Prostate gland (tissue), 2 donors: ENCODE data around the gene RYR1. TPM values are rescaled to one million over a fixed set of nuclear protein-coding genes. Genes with fewer than 3 reads are reported as not detected.
A peak's percentile ranks its signal among the peaks of the same experiment; 100 is the strongest.

ENCODE experiments used
- DNase-seq: peaks from one replicate; pipeline ENCODE4 v3.0.0-alpha.2; 2019; ENCODE audit warnings: low spot score
- H3K27ac ChIP-seq, 2 donors: fragments of 200-600 bp; sonication (generic); 2 replicates each; pipeline ENCODE4 v1.5.1; 2017 to 2019
- H3K27me3 ChIP-seq: fragments of 200-600 bp; sonication (generic); replicated peaks from 2 replicates; pipeline ENCODE4 v1.5.1; 2019; ENCODE audit not compliant: insufficient read depth
- H3K36me3 ChIP-seq, 2 donors: fragments of 200-600 bp; sonication (generic); 1 replicate in 1 of 2; 2 replicates in 1 of 2; pipeline versions ENCODE4 v1.5.1 to v1.8.1; 2017 to 2019
- H3K4me1 ChIP-seq: fragments of 200-600 bp; sonication (generic); replicated peaks from 2 replicates; pipeline ENCODE4 v1.5.1; 2019
- H3K4me3 ChIP-seq, 2 donors: fragments of 200-600 bp; sonication (generic); 2 replicates each; pipeline ENCODE4 v1.5.1; 2017 to 2019
- H3K9me3 ChIP-seq: fragments of 200-600 bp; sonication (generic); 2 replicates; pipeline ENCODE4 v1.5.1; 2017
- CTCF ChIP-seq, 4 experiments: fragments of 200-600 bp in 2 of 4; fragments of 450-650 bp in 2 of 4; sonication (generic) in 2 of 4; IDR thresholded peaks; 1 replicate in 3 of 4; 2 replicates in 1 of 4; pipeline ENCODE4 v1.5.1; 2016 to 2019; ENCODE audit warnings: antibody characterized with exemption in 4 of 4, mild to moderate bottlenecking in 2 of 4, moderate library complexity in 2 of 4
- POLR2A ChIP-seq: fragments of 450-650 bp; IDR thresholded peaks from one replicate; pipeline ENCODE4 v1.6.1; 2016; ENCODE audit warnings: antibody characterized with exemption, mild to moderate bottlenecking
- POLR2AphosphoS5 ChIP-seq: sonication (generic); formaldehyde crosslinking; IDR thresholded peaks from one replicate; pipeline ENCODE4 v1.6.1; 2017; ENCODE audit warnings: antibody characterized with exemption
- WGBS: methylation state at CpG from one replicate; pipeline ENCODE4 v1.1.5; 2018; 5-methylcytosine and 5-hydroxymethylcytosine counted together
- intact Hi-C: fragments of 100-400 bp; cut with DNase I; formaldehyde crosslinking; loops from one replicate; pipeline ENCODE4 v1.14.2; 2022
- total RNA-seq, 2 donors: library from RNA; depleted of rRNA; stranded (reverse); fragments of >200 nt; gene quantifications; one replicate each; pipeline ENCODE4 v1.1.0, GENCODE V29; 2016

Gene RYR1
- total RNA-seq, 2 donors from 2014 or later: 5.7 to 8.6 TPM

GRCh38 chr19:38632476-38633213 is 199.2 kb downstream of the RYR1 start:
- intact Hi-C loops: no loop called here
- Histone ChIP-seq H3K4me3 (no peak overlapping the region), H3K27ac (no peak overlapping the region), H3K27me3 (no peaks in the 10 kb centered on the region), H3K9me3 (no peaks in the 10 kb centered on the region), H3K4me1 (no peaks in the 10 kb centered on the region), H3K36me3 (peaks cover 2 to 5% of the 10 kb centered on the region in 2 donors)
- WGBS: 89% methylated on average over 16 of the region's 16 CpGs
- TF ChIP-seq POLR2A (no peak), CTCF (IDR thresholded peaks at IDR 0.05) (no peak), POLR2AphosphoS5 (no peak)
- DNase-seq: no peak

- WGBS: 47% methylated on average over 17 of the region's 17 CpGs
- no peak overlapping the region for H3K4me3 ChIP-seq
- intact Hi-C loops: loop anchor here (5.0 kb wide), 2 partner anchors 97 to 233 kb away; partner anchors contain the start of gene FAM98C
- H3K36me3 ChIP-seq: peaks cover 0 to 2% of the 10 kb centered on the region in 2 donors
- H3K4me1 ChIP-seq: no peaks in the 10 kb centered on the region
- H3K27me3 ChIP-seq: no peaks in the 10 kb centered on the region
- no peaks in the 10 kb centered on the region for H3K9me3 ChIP-seq
- no peak overlapping the region for H3K27ac ChIP-seq
- peak; percentile 60 for DNase-seq
- TF ChIP-seq POLR2A: no peak
- TF ChIP-seq CTCF (IDR thresholded peaks at IDR 0.05): peak; percentile 84 to 94 (median 91)
- peak; percentile 67 for TF ChIP-seq POLR2AphosphoS5
These were observed 201.4 kb downstream of the RYR1 start for GRCh38 chr19:38634757-38635482.

GRCh38 chr19:38635483-38636399 is 202.2 kb downstream of the RYR1 start:
- Histone ChIP-seq H3K4me3 (no peak overlapping the region), H3K27me3 (no peaks in the 10 kb centered on the region), H3K27ac (no peak overlapping the region), H3K4me1 (no peaks in the 10 kb centered on the region), H3K36me3 (peaks cover 0 to 2% of the 10 kb centered on the region in 2 donors), H3K9me3 (no peaks in the 10 kb centered on the region)
- 89% methylated on average over 17 of the region's 17 CpGs for WGBS
- no peak for DNase-seq
- intact Hi-C loops: loop anchor here (5.0 kb wide), 2 partner anchors 97 to 233 kb away; partner anchors contain the start of gene FAM98C
- TF ChIP-seq CTCF (IDR thresholded peaks at IDR 0.05) (no peak), POLR2AphosphoS5 (no peak), POLR2A (no peak)

Other genes starting within 250 kb of the RYR1 start
- 1 to 10 TPM in 1 of 2 donors, not detected in 1; 1.8 TPM for gene DPF1, start 209.5 kb upstream of the RYR1 start, total RNA-seq
- 100 to 1,000 TPM in 1 of 2 donors, 10 to 100 TPM in 1; 44.1 to 151 TPM for gene PPP1R14A, start 177.3 kb upstream of the RYR1 start, total RNA-seq
- 100 to 1,000 TPM; 349 to 932 TPM for gene SPINT2, start 169.1 kb upstream of the RYR1 start, total RNA-seq
- 10 to 100 TPM in 1 of 2 donors, 1 to 10 TPM in 1; 9.7 to 15.5 TPM for gene C19orf33, start 129.4 kb upstream of the RYR1 start, total RNA-seq
- 10 to 100 TPM; 34.7 to 71.9 TPM for gene YIF1B, start 117.7 kb upstream of the RYR1 start, total RNA-seq
- gene KCNK6, start 113.8 kb upstream of the RYR1 start, total RNA-seq: 1 to 10 TPM; 5.9 to 7.3 TPM
- gene CATSPERG, start 97.9 kb upstream of the RYR1 start, total RNA-seq: 10 to 100 TPM; 10.7 to 20.6 TPM
- gene PSMD8, start 59.1 kb upstream of the RYR1 start, total RNA-seq: 100 to 1,000 TPM; 232 to 298 TPM
- 1 to 10 TPM in 1 of 2 donors, under 1 TPM in 1; 0.27 to 7.4 TPM for gene GGN, start 45.7 kb upstream of the RYR1 start, total RNA-seq
- 1 to 10 TPM in 1 of 2 donors, under 1 TPM in 1; 0.82 to 3.3 TPM for gene SPRED3, start 45.0 kb upstream of the RYR1 start, total RNA-seq
- 10 to 100 TPM; 19.9 to 59.5 TPM for gene FAM98C, start 30.6 kb upstream of the RYR1 start, total RNA-seq
- 1 to 10 TPM; 1.4 to 1.6 TPM for gene RASGRP4, start 7.5 kb upstream of the RYR1 start, total RNA-seq
- 10 to 100 TPM in 1 of 2 donors, 1 to 10 TPM in 1; 1.6 to 14.1 TPM for gene MAP4K1, start 184.3 kb downstream of the RYR1 start, total RNA-seq
- 100 to 1,000 TPM; 368 to 618 TPM for gene EIF3K, start 185.5 kb downstream of the RYR1 start, total RNA-seq
- 100 to 1,000 TPM; 312 to 330 TPM for gene ACTN4, start 214.0 kb downstream of the RYR1 start, total RNA-seq